MM.1S (cell line): Measurements from ENCODE around the gene AXL.

Experiments used
- DNase-seq: peaks from one replicate; pipeline ENCODE4 v3.0.0-alpha.2; 2015
- H2AFZ ChIP-seq: fragments of 300-600 bp; sonication (generic); 2 replicates; pipeline ENCODE4 v1.6.0; 2016; ENCODE audit warnings: antibody characterized with exemption, low read length
- H3F3A ChIP-seq: fragments of 300-600 bp; sonication (generic); 2 replicates; pipeline ENCODE4 v1.6.1; 2016; ENCODE audit warnings: mild to moderate bottlenecking, antibody characterized with exemption, low read length, moderate library complexity, mixed read lengths; ENCODE audit not compliant: insufficient read depth
- H3K27ac ChIP-seq: fragments of 300-600 bp; sonication (generic); 2 replicates; pipeline ENCODE4 v1.5.1; 2016; ENCODE audit warnings: mild to moderate bottlenecking, low read length
- H3K27me3 ChIP-seq: fragments of 300-600 bp; sonication (generic); replicated peaks from 2 replicates; pipeline ENCODE4 v1.6.0; 2016; ENCODE audit warnings: low read length; ENCODE audit not compliant: insufficient read depth
- H3K36me3 ChIP-seq: fragments of 300-600 bp; sonication (generic); replicated peaks from 2 replicates; pipeline ENCODE4 v1.6.1; 2016; ENCODE audit warnings: mild to moderate bottlenecking, low read length, mixed read lengths; ENCODE audit not compliant: insufficient read depth
- H3K4me1 ChIP-seq: fragments of 300-600 bp; sonication (generic); 2 replicates; pipeline ENCODE4 v1.6.1; 2016; ENCODE audit warnings: low read length, mixed read lengths
- H3K4me2 ChIP-seq: fragments of 300-600 bp; sonication (generic); 2 replicates; pipeline ENCODE4 v1.6.0; 2016; ENCODE audit warnings: low read depth, low read length
- H3K4me3 ChIP-seq: fragments of 300-600 bp; sonication (generic); 2 replicates; pipeline ENCODE4 v1.5.1; 2016; ENCODE audit warnings: low read length, mixed read lengths
- H3K79me2 ChIP-seq: fragments of 300-600 bp; sonication (generic); 2 replicates; pipeline ENCODE4 v1.6.1; 2016; ENCODE audit warnings: mixed run types, low read length, mixed read lengths
- H3K9ac ChIP-seq: fragments of 300-600 bp; sonication (generic); 2 replicates; pipeline ENCODE4 v1.6.1; 2016; ENCODE audit warnings: low read length, mixed read lengths
- H3K9me2 ChIP-seq: fragments of 300-600 bp; sonication (generic); replicated peaks from 2 replicates; pipeline ENCODE4 v1.6.1; 2016; ENCODE audit warnings: mild to moderate bottlenecking, low read length, mixed read lengths; ENCODE audit not compliant: insufficient read depth
- H3K9me3 ChIP-seq: fragments of 300-600 bp; sonication (generic); replicated peaks from 2 replicates; pipeline ENCODE4 v1.6.1; 2016; ENCODE audit warnings: mild to moderate bottlenecking, low read length, mixed read lengths; ENCODE audit not compliant: insufficient read depth
- H4K20me1 ChIP-seq: fragments of 300-600 bp; sonication (generic); 2 replicates; pipeline ENCODE4 v1.6.1; 2016; ENCODE audit warnings: mild to moderate bottlenecking, low read length, moderate library complexity, mixed read lengths; ENCODE audit not compliant: insufficient read depth
- CTCF ChIP-seq: fragments of 300-600 bp; sonication (generic); IDR thresholded peaks from 2 replicates; pipeline ENCODE4 v1.5.1; 2016; ENCODE audit warnings: antibody characterized with exemption, low read length, mixed read lengths
- EZH2 ChIP-seq: fragments of 300-600 bp; sonication (generic); optimal IDR thresholded peaks from 2 replicates; pipeline ENCODE3; 2017; ENCODE audit warnings: low read depth, mild to moderate bottlenecking, antibody characterized with exemption, low read length, mixed read lengths
- EZH2phosphoT487 ChIP-seq: fragments of 300-600 bp; sonication (generic); IDR thresholded peaks from 2 replicates; pipeline ENCODE4 v1.6.1; 2018; ENCODE audit warnings: antibody characterized with exemption, low read length

Gene AXL

GRCh38 chr19:41224632-41225031, 5.6 kb downstream of the AXL start:
- Histone ChIP-seq H3F3A (no peaks in the 10 kb centered on the region), H3K9me3 (no peaks in the 10 kb centered on the region), H3K4me1 (0 out of 2 replicates have a peak, but pooled peaks cover 6% of the 10 kb centered on the region), H2AFZ (no peak overlapping the region), H4K20me1 (no peaks in the 10 kb centered on the region), H3K79me2 (no peaks in the 10 kb centered on the region), H3K27me3 (peaks cover 89% of the 10 kb centered on the region), H3K9ac (no peak overlapping the region), H3K4me3 (no peak overlapping the region), H3K36me3 (no peaks in the 10 kb centered on the region), H3K27ac (no peak overlapping the region), H3K9me2 (no peaks in the 10 kb centered on the region), H3K4me2 (no peak overlapping the region)
- DNase-seq = no peak
- TF ChIP-seq EZH2phosphoT487 (no peak), EZH2 (no peak), CTCF (no peak)

GRCh38 chr19:41225238-41226052, 6.4 kb downstream of the AXL start:
- H3K9ac ChIP-seq = no peak overlapping the region
- no peak overlapping the region for H3K4me3 ChIP-seq
- no peaks in the 10 kb centered on the region for H3K9me3 ChIP-seq
- H3K9me2 ChIP-seq = no peaks in the 10 kb centered on the region
- peaks cover 84% of the 10 kb centered on the region for H3K27me3 ChIP-seq
- H3K36me3 ChIP-seq = no peaks in the 10 kb centered on the region
- H3K79me2 ChIP-seq = no peaks in the 10 kb centered on the region
- TF ChIP-seq EZH2phosphoT487 (no peak), EZH2 (no peak), CTCF (no peak)
- H3K4me2 ChIP-seq = no peak overlapping the region
- no peaks in the 10 kb centered on the region for H4K20me1 ChIP-seq
- no peak overlapping the region for H3K27ac ChIP-seq
- H3F3A ChIP-seq = no peaks in the 10 kb centered on the region
- no peak overlapping the region for H2AFZ ChIP-seq
- H3K4me1 ChIP-seq = 0 out of 2 replicates have a peak, but pooled peaks cover 5% of the 10 kb centered on the region
- DNase-seq = no peak

- no peak overlapping the region for H3K27ac ChIP-seq
- H3K4me1 ChIP-seq = no peaks in the 10 kb centered on the region
- H3K27me3 ChIP-seq = peaks cover 76% of the 10 kb centered on the region
- H3K9me2 ChIP-seq = no peaks in the 10 kb centered on the region
- TF ChIP-seq EZH2phosphoT487 (no peak), EZH2 (no peak), CTCF (no peak)
- H2AFZ ChIP-seq = 0 out of 2 replicates have a peak overlapping the region, but pooled peaks have one; percentile 26
- H3K79me2 ChIP-seq = no peaks in the 10 kb centered on the region
- H3K36me3 ChIP-seq = no peaks in the 10 kb centered on the region
- H3F3A ChIP-seq = no peaks in the 10 kb centered on the region
- peak overlapping the region; percentile 16; the same call in 1 of the 2 replicates for H3K4me3 ChIP-seq
- no peaks in the 10 kb centered on the region for H3K9me3 ChIP-seq
- H4K20me1 ChIP-seq = no peaks in the 10 kb centered on the region
- H3K9ac ChIP-seq = no peak overlapping the region
- H3K4me2 ChIP-seq = peak overlapping the region; percentile 54; the same call in 1 of the 2 replicates
- no peak for DNase-seq
Measured at GRCh38 chr19:41226053-41226873, 7.2 kb downstream of the AXL start.
